AG20443 (cell line): ENCODE data around the gene PTPRC.
A peak's percentile ranks its signal among the peaks of the same experiment; 100 is the strongest.
"Not testable (repeated sequence)": the region's sequence is repeated elsewhere in the genome, so short reads cannot be mapped to it uniquely, and the experiment has no call there.

ENCODE experiments used
- DNase-seq: peaks from one replicate; pipeline ENCODE4 v3.0.0; 2012; ENCODE audit warnings: low spot score, mixed read lengths

The PTPRC gene, protein sequence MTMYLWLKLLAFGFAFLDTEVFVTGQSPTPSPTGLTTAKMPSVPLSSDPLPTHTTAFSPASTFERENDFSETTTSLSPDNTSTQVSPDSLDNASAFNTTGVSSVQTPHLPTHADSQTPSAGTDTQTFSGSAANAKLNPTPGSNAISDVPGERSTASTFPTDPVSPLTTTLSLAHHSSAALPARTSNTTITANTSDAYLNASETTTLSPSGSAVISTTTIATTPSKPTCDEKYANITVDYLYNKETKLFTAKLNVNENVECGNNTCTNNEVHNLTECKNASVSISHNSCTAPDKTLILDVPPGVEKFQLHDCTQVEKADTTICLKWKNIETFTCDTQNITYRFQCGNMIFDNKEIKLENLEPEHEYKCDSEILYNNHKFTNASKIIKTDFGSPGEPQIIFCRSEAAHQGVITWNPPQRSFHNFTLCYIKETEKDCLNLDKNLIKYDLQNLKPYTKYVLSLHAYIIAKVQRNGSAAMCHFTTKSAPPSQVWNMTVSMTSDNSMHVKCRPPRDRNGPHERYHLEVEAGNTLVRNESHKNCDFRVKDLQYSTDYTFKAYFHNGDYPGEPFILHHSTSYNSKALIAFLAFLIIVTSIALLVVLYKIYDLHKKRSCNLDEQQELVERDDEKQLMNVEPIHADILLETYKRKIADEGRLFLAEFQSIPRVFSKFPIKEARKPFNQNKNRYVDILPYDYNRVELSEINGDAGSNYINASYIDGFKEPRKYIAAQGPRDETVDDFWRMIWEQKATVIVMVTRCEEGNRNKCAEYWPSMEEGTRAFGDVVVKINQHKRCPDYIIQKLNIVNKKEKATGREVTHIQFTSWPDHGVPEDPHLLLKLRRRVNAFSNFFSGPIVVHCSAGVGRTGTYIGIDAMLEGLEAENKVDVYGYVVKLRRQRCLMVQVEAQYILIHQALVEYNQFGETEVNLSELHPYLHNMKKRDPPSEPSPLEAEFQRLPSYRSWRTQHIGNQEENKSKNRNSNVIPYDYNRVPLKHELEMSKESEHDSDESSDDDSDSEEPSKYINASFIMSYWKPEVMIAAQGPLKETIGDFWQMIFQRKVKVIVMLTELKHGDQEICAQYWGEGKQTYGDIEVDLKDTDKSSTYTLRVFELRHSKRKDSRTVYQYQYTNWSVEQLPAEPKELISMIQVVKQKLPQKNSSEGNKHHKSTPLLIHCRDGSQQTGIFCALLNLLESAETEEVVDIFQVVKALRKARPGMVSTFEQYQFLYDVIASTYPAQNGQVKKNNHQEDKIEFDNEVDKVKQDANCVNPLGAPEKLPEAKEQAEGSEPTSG (N-terminal part only)

DNA sequence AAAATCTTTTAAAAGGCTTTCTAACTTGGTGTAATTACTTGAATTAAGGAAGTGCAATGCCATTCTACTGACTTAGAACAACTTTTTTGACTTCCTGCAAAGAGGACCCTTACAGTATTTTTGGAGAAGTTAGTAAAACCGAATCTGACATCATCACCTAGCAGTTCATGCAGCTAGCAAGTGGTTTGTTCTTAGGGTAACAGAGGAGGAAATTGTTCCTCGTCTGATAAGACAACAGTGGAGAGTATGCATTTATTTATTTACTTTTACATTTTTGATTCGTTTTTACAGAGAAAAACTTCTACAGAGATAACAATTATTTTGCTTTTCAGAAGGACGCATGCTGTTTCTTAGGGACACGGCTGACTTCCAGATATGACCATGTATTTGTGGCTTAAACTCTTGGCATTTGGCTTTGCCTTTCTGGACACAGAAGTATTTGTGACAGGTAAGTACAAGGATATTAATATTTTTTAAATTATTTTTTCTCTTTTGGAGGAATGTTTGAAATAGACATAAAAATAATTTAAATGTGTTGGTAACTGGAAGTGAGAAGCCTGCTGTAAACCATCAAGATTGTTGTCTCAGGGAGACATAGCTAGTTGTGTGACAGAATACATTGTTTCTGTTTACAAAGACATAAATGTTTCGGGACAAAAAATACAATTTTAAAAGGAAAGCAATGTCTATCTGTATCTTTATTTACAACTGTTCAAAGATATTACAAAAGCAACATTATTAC, at the start of gene PTPRC:
Gene PTPRC, plus strand, starts transcription at position 147 of the 742 bp plus-strand sequence. Its CDS starts 229 bp downstream, at position 376.
- no peak for DNase-seq

DNA sequence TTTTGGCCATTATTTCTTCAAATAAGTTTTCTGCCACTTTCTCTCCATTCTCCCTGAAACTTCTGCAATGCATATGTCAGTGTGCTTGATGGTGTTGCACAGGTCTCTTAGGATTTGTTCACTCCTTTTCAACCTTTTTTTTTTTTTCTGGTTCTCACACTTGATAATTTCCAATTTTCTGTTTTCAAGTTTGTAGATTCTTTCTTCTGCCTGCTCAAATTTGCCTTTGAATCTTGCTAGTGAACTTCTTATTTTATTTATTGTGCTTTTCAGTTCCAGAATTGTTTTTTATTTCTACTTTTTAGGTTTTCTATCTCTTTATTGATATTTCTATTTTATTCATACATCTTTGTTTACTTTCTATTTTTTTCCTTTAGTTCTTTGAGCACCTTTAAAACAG, 48.4 kb upstream of the PTPRC start:
- DNase-seq: no peak

GRCh38 chr1:198595765-198596164, 43.1 kb upstream of the PTPRC start:
- DNase-seq: no peak

DNA sequence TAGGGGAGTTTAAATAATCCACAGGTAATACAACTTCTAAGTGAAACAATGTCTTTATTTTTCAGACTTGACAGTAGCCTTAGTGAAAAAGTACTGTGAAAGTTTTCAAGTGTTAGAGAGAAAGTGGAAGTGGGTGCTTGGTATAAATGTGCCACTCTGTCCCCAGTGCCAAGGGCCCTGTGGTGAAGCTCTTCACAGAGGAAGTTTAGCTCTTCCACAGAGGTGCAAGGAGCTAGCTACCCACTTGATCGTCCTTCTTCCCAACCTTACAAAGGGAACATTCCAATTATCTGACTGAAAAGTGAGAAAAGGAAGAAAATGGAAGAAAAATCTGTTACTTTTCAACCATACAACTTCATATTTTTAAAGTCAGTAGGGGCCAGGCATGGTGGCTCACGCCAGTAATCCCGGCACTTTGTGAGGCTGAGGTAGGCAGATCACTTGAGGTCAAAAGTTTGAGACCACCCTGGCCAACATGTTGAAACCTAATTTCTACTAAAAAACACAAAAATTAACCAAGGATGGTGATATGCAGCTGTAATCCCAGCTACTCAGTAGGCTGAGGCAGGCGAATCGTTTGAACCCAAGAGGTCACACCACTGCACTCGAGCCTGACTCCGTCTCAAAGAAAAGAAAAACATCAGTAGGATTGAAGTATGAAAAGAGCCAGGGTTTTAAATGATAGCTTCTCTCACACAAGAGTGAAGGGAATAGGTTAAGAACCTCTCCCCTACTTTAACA, 41.0 kb upstream of the PTPRC start:
- DNase-seq: no peak

DNA sequence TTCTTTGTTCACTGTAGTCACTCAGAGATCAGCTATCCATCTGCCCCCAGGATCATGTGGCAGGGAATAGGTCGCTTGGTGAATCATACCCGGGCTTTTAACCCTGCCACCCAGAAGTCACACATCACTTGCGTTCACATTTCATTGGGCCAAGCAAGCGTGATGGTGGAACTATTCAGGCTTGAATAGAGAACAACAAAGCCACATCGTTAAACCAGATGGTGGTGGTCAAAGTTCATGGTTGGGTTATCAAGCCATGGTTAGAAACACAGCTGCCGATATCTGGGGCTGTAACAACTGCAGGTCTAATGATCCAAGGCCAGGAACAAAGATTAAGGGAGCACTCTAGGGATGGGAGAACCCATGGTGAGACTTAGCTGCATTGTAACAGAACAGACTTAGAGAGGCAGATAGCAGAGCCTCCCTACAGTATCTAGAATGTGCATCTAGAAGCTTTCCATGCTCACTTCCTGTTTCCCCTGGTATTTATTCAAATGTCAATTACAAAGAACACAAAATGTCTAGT, 40.0 kb upstream of the PTPRC start:
- DNase-seq: no peak

GRCh38 chr1:198599749-198600148, 39.1 kb upstream of the PTPRC start:
- no peak for DNase-seq

DNA sequence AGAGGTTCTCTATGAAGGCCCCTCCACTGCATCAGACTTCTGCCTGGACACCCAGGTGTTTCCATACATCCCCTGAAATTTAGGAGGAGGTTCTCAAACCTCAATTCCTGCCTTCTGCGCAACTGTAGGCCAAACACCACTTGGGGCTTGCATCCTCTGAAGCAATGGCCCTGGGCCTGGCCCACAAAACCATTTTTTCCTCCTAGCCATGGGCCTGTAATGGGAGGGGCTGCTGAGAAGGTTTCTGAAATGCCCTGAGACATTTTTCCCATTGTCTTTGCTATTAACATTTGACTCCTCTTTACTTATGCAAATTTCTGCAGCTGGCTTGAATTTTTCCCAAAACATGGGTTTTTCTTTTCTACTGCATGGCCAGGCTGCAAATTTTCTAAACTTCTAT, 37.9 kb upstream of the PTPRC start:
- no peak for DNase-seq

DNA sequence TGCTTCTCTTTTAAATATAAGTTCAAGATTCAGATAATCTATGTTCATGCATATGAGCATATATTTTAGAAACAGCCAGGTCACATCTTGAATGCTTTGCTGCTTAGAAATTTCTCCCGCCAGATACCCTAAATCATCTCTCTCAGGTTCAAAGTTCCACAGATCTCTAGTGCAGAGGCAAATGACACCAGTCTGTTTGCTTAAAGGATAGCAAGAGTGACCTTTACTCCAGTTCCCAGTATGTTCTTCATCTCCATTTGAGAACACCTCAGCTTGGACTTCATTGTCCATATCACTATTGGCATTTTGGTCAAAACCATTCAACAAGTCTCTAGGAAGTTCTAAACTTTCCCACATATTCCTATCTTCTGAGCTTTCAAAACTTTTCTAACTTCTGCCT, 37.5 kb upstream of the PTPRC start:
- not testable (repeated sequence) for DNase-seq

GRCh38 chr1:198601936-198602889, 36.6 kb upstream of the PTPRC start:
- DNase-seq: peak; percentile 75

DNA sequence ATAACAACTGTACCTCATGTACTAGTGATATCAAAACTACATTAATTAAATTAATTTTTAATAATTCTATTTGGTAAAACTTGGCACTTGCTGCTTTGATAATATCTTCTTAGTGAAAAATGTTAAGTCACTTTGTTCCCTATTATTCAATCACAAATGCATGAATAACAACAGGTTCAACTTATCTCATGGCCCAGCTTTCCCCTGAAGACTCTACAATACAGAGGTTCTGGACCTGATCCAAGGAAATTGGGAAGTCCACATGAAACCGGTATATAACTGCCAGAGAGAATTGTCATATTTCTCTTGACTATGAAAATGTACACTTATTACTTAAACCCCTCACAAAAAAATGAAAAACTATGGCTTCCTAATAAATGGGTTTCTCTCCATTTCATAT, 33.9 kb upstream of the PTPRC start:
- no peak for DNase-seq

DNA sequence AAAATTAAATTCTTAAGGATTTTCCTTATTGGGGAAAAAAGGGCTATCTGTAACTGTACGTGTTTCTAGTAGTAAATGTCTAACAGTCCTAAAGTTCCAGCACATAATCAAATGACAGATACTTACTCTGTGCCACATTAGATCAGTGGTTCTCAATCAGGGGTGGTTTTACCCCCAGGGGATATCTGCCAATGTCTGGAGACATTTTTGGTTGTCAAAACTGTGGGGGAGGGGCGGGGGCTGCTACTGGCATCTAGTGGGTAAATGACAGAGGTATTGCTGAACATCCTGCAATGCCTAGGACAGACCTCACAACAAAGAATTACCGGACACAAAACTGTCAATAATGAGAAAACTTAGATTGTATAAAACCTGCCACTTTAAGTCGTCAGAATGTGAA, 33.4 kb upstream of the PTPRC start:
- no peak for DNase-seq

DNA sequence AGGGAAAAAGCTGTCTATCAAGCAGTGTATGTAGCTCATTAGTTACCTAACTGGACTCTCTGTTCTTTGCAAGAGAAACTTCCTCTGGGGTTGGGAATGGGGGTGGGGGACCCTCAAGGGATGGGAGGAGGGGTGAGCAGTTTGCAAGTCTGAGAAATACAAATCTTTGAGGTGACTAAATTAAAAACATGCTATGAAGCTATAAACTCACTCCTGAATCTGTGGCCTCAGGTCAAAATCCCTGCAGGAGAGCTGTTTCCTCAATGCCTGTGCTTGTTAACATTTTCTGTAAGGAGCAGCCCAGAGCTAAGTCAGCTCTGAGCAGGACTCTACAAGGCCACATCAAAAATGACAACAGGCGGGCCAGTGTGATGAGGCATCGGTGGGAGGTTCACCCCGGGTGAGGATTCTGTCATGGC, 32.8 kb upstream of the PTPRC start:
- peak; percentile 22 for DNase-seq

DNA sequence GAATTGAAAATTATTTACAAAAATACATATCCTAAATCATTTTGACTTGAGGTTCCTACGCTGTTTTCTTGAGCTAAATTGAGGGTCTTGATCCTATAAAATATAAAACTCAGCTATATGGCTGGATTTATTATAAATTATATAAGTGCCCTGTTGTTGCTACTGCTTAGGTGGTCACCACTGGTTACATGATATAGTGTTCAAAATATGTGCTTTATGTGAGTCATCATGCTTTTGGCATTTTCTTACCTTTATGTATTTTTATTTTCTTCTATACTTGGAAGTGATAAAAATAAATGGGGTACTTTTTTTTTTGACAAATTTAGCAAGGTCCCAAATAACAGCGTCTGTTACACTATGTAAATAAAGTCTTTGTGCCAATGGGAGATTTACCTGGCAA, 31.1 kb upstream of the PTPRC start:
- DNase-seq: no peak

DNA sequence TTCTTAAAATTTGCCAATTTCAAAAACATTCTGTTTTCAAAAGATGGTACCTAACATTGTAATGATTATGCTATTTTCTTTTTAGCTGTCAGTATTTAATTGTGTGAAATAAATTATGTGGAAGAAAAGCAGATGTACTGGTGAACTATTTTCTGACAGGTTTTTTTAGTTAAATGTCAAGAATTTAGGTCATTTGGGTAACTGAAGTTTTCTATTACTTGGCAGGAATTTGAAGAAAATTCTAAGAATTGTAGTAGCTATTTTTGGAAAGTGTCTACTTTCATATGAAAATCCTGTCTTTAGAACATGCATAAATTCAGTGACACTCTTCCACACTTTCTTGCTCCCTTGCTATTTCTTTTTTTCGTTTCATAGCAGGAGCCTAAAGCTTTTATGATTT, 28.5 kb upstream of the PTPRC start:
- DNase-seq: no peak

GRCh38 chr1:198611219-198611618, 27.6 kb upstream of the PTPRC start:
- DNase-seq: no peak

- DNase-seq: no peak
These were observed 26.2 kb upstream of the PTPRC start for GRCh38 chr1:198612471-198613260.

GRCh38 chr1:198617406-198617805, 21.4 kb upstream of the PTPRC start:
- no peak for DNase-seq

DNA sequence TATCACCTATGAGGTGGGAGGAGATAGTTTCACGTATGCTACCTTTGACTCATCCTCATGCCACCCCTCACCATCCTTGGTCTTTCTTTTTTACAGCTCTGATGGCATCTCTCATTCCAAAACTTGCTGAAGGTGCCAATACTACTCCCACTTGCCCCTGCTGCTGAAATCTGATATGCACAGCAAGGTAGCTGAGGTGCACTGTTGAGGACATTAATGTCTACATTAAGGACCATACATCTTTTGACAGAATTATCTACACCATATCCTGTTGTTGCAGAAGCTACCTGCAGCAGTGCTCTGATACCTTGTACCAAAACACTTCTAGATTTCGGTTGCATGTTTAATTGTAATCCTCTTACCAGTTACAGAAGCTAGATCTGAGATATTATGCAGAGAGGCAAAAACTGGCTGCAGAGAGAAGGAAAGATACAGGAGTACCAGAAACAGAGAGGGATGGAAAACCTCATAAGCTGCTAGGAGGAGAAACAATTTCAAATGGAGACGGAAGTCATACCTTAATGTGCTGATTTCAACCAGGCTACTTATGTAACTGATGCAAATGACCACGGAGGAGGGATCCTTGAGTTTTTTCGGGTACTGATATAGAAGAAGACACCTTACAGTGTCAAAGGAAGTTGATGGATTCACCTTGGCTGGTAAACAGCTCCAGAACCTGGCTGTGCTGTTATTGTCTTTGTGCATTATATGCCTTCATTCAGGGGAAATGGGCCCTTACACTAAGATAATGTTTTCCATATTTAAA, 19.3 kb upstream of the PTPRC start:
- DNase-seq: no peak
